IPS DF 6.9 (cell line): ENCODE measurements around the gene ADGRB2.

Experiments used
- DNase-seq: peaks from one replicate; pipeline ENCODE4 v3.0.0-alpha.2; 2013; ENCODE audit warnings: low read depth, low spot score
- H3K27ac ChIP-seq: one replicate; pipeline ENCODE4 v1.5.1; 2013; ENCODE audit warnings: low read length, control low read depth
- H3K27me3 ChIP-seq: 2 replicates; pipeline ENCODE4 v1.6.1; 2013; ENCODE audit warnings: mild to moderate bottlenecking, low read length; ENCODE audit not compliant: control insufficient read depth, insufficient read depth
- H3K36me3 ChIP-seq: 2 replicates; pipeline ENCODE4 v1.6.1; 2013; ENCODE audit warnings: low read length; ENCODE audit not compliant: control insufficient read depth, insufficient read depth
- H3K4me1 ChIP-seq: 2 replicates; pipeline ENCODE4 v1.6.1; 2013; ENCODE audit warnings: low read length; ENCODE audit not compliant: control insufficient read depth, insufficient read depth
- H3K4me3 ChIP-seq: 2 replicates; pipeline ENCODE4 v1.5.1; 2013; ENCODE audit warnings: mild to moderate bottlenecking, low read length
- H3K9me3 ChIP-seq: 2 replicates; pipeline ENCODE4 v1.6.1; 2013; ENCODE audit warnings: low read length, inconsistent platforms; ENCODE audit not compliant: control insufficient read depth, insufficient read depth
- WGBS: extraction: QIAGEN DNeasy Blood & Tissue Kit; methylation state at CpG from one replicate; pipeline ENCODE4 v1.1.7; 2013; ENCODE audit warnings: mixed read lengths, missing lambda C conversion rate; ENCODE audit not compliant: insufficient read length, insufficient coverage; 5-methylcytosine and 5-hydroxymethylcytosine counted together

The ADGRB2 gene

DNA sequence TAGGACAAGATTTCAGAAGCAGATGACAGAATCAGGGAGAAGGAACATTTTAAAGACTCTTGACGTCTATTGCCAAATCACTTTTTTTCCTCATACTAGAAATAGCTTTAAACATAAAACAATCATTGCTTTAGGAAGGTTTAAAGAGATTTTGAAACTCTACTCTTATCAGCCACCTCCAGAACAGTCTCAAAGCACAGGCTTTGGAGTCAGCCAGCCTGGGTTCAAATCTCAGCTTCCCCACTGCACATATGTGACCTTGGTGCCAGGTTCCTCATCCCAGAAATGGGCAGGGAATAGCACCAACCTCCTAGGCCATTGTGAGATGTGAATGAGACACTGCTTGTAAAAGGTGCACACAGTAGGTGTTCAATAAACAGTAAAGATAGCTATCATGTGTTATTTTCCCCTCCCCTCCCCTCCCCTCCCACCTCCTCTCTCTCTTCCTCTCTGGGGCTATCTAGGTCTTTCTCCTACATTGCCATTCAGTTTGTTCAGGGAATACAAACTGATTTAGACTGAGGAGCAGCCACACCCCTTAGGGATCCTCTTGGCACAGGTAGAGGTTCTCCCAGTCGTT lies 31.0 kb upstream of the ADGRB2 start:
- Histone ChIP-seq H3K9me3 (no peaks in the 10 kb centered on the region; the same call in 1 of the 2 replicates), H3K4me3 (no peak overlapping the region), H3K27ac (no peak overlapping the region), H3K4me1 (peaks cover 2% of the 10 kb centered on the region; the same call in 1 of the 2 replicates), H3K36me3 (no peaks in the 10 kb centered on the region; the same call in 1 of the 2 replicates), H3K27me3 (no peaks in the 10 kb centered on the region)
- DNase-seq = no peak
- no CpG with 5 or more reads among the region's 2 CpGs for WGBS

DNA sequence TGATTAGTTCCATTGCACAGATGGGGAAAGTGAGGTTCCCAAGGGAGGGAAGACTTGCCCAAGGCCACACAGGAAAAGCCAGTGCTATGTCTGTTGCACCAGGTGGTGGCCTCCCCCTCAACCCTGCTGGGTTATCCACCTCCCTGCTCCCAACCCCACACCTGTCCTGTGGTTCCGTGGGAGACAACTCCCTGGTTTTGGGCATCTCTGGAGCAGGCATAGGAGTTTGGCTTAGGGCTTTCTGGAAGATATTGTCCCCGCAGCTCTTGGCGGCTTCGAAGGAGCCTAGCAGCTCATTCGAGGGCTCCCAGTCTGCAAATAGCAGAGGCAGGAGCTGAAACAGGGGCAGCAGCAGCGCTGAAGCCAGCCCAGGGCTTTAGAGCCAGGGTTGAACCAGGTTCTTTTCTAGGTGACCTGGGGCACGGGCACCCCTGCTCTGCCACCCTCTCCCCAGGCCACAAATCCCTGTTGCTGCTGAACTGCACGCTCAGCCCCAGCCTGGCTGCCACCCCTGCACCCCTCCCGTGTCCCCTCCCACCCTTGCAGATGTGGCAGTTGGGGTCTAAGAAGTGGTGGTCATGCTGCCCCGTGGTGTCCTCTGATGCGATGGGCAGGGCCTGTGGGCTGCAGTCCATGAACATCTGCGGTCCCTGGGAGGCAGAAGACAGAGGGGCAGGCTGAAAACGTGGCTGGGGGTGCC lies 29.6 kb upstream of the ADGRB2 start:
- WGBS = no CpG with 5 or more reads among the region's 13 CpGs

DNA sequence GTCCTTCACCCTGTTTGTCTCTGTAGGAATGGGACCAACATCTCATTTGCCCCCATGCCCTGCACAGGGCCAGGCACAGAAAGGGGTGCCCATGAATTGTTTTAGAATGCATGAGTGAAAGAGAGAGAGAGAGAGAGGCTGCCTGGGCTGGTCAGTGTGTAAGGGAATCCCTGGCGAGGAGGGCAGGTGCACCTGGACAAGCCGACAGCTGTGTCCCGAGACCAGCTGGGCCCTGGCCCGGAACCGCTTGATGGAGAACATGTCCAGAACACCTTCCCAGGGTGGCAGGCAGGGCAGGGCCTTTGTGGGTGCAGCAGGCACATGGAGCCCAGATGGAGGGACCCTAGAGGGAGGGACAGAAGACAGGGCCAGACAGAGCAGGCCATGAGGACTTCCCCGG lies 28.9 kb upstream of the ADGRB2 start:
- Histone ChIP-seq H3K9me3 (no peaks in the 10 kb centered on the region; the same call in 1 of the 2 replicates), H3K27ac (no peak overlapping the region), H3K4me3 (no peak overlapping the region), H3K4me1 (no peaks in the 10 kb centered on the region; the same call in 1 of the 2 replicates), H3K36me3 (no peaks in the 10 kb centered on the region; the same call in 1 of the 2 replicates), H3K27me3 (no peaks in the 10 kb centered on the region)
- WGBS = no CpG with 5 or more reads among the region's 6 CpGs
- DNase-seq = no peak

More for the DNA sequence above, 29.6 kb upstream of the ADGRB2 start:
- no peaks in the 10 kb centered on the region; the same call in 1 of the 2 replicates for H3K36me3 ChIP-seq
- DNase-seq = no peak
- no peak overlapping the region for H3K27ac ChIP-seq
- H3K4me3 ChIP-seq = no peak overlapping the region
- H3K9me3 ChIP-seq = no peaks in the 10 kb centered on the region; the same call in 1 of the 2 replicates
- H3K27me3 ChIP-seq = no peaks in the 10 kb centered on the region
- H3K4me1 ChIP-seq = no peaks in the 10 kb centered on the region; the same call in 1 of the 2 replicates

DNA sequence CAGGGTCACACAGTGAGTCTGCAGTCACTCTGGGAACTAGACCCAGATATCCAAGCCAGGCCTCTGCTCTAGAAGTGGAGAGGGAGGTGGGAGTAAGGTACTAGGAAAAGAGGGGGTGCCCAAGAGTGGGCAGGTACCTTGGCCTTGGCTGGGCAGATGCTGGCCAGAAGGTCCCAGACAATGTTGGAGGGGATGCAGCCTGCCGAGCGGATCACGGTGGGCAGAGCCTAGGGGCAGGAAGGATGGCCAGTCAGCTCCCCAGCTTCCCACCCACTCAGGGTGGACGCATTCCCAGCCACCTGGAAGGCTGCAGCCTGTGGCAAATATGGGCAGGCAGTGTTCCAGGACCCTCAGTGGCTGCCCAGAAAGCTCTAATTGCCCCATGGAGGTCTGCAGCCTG lies 28.4 kb upstream of the ADGRB2 start:
- no peaks in the 10 kb centered on the region; the same call in 1 of the 2 replicates for H3K9me3 ChIP-seq
- no peaks in the 10 kb centered on the region for H3K27me3 ChIP-seq
- H3K4me1 ChIP-seq = peaks cover 3% of the 10 kb centered on the region
- H3K36me3 ChIP-seq = no peaks in the 10 kb centered on the region; the same call in 1 of the 2 replicates
- H3K27ac ChIP-seq = no peak overlapping the region
- no peak for DNase-seq
- H3K4me3 ChIP-seq = no peak overlapping the region
- WGBS = no CpG with 5 or more reads among the region's 4 CpGs

DNA sequence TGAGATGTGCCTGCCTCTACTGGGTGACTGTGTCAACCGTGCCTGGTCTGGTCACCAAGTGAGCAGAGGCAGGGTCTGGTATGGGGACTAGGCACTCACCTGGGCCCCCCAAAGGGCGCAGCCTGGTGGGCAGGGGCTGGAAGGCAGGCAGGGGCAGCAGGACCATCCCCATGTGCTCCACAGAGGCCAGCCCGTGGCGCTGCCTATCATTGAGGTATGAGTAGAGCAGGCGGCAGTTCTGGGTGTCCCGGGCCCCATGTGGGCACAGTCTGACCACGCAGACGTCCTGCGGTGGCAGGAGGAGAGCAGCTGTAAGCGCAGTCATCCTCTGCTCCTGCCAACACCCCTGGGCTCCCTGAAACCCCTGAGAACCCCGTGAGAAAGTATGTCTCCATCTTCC lies 28.0 kb upstream of the ADGRB2 start:
- Histone ChIP-seq H3K9me3 (no peaks in the 10 kb centered on the region; the same call in 1 of the 2 replicates), H3K27me3 (no peaks in the 10 kb centered on the region), H3K4me3 (no peak overlapping the region), H3K36me3 (no peaks in the 10 kb centered on the region; the same call in 1 of the 2 replicates), H3K27ac (no peak overlapping the region), H3K4me1 (peaks cover 3% of the 10 kb centered on the region)
- no peak for DNase-seq
- no CpG with 5 or more reads among the region's 11 CpGs for WGBS

DNA sequence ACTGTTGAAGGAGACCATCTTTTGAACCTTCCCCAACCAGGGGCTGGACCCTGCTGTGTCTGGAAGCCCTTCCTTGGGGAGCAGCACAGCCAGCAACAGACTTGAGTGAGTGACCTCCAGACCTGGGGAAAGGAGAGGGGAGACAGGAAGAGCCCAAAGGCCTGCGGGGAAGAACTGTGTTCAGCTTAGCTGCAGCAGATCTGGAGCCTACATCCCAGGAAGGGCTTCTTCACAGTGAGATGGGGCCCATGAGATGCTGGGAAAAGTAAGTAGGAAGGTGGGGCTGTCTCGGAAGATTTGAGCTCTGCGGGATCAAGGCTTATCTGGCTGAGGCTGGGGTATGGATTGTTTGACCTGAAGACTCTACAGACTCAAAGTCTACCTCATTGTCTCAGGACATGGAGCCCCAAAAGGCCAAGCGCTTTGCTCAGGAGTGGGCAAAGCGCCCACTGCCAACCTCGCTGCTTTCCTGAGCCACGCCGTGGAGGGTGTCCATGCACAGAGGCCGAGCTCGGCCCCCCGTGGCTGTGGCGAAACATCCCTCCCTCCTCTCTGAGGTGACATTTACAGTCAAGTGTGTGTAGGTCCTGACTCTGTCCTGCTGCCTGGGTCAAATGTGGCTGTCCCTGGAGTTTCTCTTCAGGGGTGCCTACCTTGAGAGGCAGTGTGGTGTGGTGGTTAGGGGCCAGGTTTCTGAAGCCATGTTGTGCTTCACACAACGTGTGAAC lies 27.2 kb upstream of the ADGRB2 start:
- Histone ChIP-seq H3K4me3 (no peak overlapping the region), H3K27me3 (no peaks in the 10 kb centered on the region), H3K27ac (no peak overlapping the region), H3K9me3 (no peaks in the 10 kb centered on the region; the same call in 1 of the 2 replicates), H3K4me1 (peaks cover 3% of the 10 kb centered on the region), H3K36me3 (no peaks in the 10 kb centered on the region; the same call in 1 of the 2 replicates)
- no peak for DNase-seq
- no CpG with 5 or more reads among the region's 13 CpGs for WGBS

DNA sequence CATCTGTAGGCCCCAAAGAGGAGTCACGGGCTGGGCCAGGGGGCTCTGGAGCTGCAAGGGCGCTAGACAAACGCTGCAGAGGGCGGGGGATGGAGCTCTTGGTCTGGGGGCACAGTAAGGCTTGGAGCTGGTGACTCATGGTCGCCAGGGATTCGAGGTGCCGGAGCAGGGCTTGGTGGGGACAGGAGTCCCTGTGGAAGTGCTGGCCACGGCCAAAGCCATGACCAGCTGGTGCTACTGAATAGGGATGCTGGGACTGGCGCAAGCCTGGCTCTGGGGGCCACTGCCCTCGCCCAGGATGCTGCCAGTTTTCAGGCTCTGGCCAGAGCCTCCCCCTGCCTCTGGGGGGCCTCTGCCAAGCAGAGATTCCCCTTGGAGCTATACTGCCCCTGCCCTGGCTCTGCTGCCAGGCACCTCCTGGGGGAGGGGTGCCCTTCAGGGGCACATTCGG lies 26.5 kb upstream of the ADGRB2 start:
- Histone ChIP-seq H3K4me1 (peaks cover 3% of the 10 kb centered on the region; the same call in 1 of the 2 replicates), H3K9me3 (no peaks in the 10 kb centered on the region), H3K4me3 (no peak overlapping the region), H3K27me3 (no peaks in the 10 kb centered on the region), H3K36me3 (no peaks in the 10 kb centered on the region; the same call in 1 of the 2 replicates), H3K27ac (no peak overlapping the region)
- no CpG with 5 or more reads among the region's 11 CpGs for WGBS
- DNase-seq = no peak

DNA sequence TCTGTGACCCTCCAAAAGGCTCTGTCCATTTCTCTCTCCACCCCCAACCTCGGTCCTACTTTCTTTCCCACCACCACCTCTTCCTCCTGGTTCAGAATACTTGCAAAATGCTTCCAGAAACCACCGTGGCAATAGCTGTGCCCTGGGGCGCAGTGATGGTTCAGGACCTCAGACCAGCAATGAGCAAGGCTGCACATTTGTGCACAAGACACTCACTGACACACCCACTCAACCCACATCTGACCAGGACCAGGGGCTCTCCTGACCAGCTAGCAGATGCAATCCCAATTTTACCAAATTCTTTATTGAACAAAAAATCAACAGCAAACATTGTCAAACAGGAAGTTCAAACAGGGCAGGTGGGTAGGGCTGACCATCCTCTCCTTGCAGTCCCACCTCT lies 26.0 kb upstream of the ADGRB2 start:
- no peak overlapping the region for H3K4me3 ChIP-seq
- H3K4me1 ChIP-seq = peaks cover 3% of the 10 kb centered on the region; the same call in 1 of the 2 replicates
- no peak for DNase-seq
- no peaks in the 10 kb centered on the region for H3K9me3 ChIP-seq
- H3K27me3 ChIP-seq = no peaks in the 10 kb centered on the region
- H3K27ac ChIP-seq = no peak overlapping the region
- no peaks in the 10 kb centered on the region; the same call in 1 of the 2 replicates for H3K36me3 ChIP-seq
- no CpG with 5 or more reads among the region's 3 CpGs for WGBS

DNA sequence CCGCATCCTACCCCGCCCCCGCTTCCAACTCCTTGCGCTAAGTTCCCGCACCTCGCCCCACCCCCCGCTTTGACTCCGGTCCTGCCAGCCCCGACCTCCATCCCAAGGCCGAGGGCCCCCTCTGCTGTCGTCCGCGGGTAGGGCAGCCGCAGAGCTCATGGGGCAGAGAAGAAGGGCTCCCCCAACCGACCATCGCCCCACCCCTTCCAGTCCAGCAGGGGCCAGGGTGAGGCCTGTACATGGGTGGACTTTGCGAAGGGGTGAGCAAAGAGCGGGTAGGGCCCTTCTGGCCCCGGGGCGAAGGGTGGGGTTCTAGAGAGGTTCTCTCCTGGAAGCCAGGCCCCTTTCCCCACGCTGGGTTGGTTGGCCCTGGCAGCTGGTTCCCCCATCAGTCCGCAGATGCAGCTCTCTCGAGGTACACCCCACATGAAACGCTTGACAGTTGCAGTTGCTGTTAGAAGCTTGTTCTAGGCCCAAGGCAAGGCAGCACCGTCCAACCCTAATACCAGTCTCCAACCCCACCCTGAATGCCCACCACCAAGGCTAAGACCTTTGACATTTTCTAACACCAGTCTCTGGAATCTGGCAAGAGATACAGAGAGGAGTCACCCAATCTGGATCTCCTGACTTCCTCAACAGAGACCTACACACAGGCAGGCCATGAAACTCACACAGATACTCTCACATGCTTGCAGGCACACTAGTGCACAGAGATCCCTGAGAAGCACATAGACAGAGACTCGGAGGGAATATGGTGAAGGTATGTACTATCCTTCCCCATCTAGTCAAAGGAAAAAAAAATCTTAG lies 25.3 kb upstream of the ADGRB2 start:
- Histone ChIP-seq H3K9me3 (no peaks in the 10 kb centered on the region), H3K4me1 (peaks cover 3% of the 10 kb centered on the region; the same call in 1 of the 2 replicates), H3K36me3 (no peaks in the 10 kb centered on the region; the same call in 1 of the 2 replicates), H3K27ac (no peak overlapping the region), H3K27me3 (no peaks in the 10 kb centered on the region), H3K4me3 (peak overlapping the region; percentile 64; the same call in 1 of the 2 replicates)
- no CpG with 5 or more reads among the region's 26 CpGs for WGBS
- DNase-seq = peak; percentile 61
